Pons (tissue), 1 donor: Measurements from ENCODE around the gene VPS8.

ENCODE experiments used
- DNase-seq: peaks from one replicate; pipeline ENCODE4 v3.0.0-alpha.2; 2016; ENCODE audit warnings: low spot score

Gene VPS8

GRCh38 chr3:185093116-185093515 is 281.1 kb downstream of the VPS8 start:
- no peak for DNase-seq

DNA sequence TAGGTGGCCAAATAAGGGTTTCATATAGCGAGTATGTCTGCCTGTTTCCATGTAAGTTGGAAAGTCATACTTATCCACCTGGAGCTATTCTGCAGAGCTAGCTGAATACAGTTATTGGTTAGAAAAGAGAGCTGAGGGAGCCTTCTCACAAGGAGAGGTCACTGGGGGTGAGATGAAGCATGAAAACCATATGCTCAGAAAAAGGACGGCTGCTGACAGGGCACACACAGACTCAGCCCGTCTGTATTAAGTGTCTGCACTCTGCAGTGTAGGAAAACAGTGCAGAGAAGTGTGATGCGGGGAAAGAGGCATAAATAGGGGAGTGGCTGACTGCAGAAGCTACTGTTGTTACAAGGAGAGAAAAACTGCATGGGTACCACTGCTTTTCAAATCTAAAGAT is 282.7 kb downstream of the VPS8 start:
- no peak for DNase-seq
